Measurements from ENCODE around the gene ELAVL1.

DNA sequence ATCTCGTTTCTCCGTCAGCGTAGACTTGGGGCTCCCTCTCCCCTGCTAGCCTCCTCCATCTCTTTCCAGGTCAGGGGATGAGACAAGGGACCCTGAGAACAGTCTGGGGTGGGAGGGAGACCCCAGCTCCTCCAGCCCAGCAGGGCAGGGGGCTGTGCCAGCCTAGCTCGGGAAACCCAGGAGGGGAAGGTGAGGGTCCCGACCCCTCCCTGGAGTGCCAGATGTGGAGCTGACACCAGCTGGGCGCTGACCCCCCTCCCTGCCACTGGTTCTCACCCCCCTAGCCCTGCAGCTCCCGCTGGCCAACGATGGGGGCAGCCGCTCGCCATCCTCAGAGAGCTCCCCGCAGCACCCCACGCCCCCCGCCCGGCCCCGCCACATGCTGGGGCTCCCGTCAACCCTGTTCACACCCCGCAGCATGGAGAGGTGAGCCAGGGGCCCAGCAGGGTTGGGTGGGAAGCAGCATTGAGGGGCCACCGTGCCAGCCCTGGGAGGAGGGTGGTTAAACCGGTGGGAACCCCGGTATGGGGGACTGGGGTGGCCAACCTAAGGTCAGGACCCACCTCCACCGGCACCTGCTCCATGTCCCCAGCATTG lies 95.9 kb downstream of the ELAVL1 start:
- TF ChIP-seq POLR2A (IDR thresholded peaks at IDR 0.05): no peak
- no peak for TF ChIP-seq CTCF (IDR thresholded peaks at IDR 0.05)
